AG04450 (cell line): ENCODE results near the gene IFI27. TPM values are rescaled to one million over a fixed set of nuclear protein-coding genes. Genes with fewer than 3 reads are reported as not detected.

Experiments
- CTCF ChIA-PET: fragments of 300-600, 350-600 bp; formaldehyde crosslinking; extraction: SDS; loops from one replicate; lab custom pipeline; 2022; ENCODE audit warnings: antibody characterized with exemption, inconsistent platforms; lab: Charles Lee
- POLR2A ChIA-PET: fragments of 350-600 bp; formaldehyde crosslinking; extraction: SDS; loops from one replicate; lab custom pipeline; 2021; ENCODE audit warnings: antibody characterized with exemption, inconsistent platforms; lab: Yijun Ruan, JAX
- DNase-seq: peaks from one replicate; pipeline ENCODE4 v3.0.0-alpha.2; 2011; ENCODE audit warnings: low read depth, low spot score
- H3K27ac ChIP-seq: one replicate; pipeline ENCODE4 v1.5.1; 2012; ENCODE audit warnings: low read depth, low read length, control low read depth
- H3K27me3 ChIP-seq: one replicate; pipeline ENCODE4 v1.6.0; 2012; ENCODE audit warnings: low read length; ENCODE audit not compliant: control insufficient read depth, insufficient read depth
- H3K4me3 ChIP-seq: 2 replicates; pipeline ENCODE4 v1.5.1; 2011; ENCODE audit warnings: mild to moderate bottlenecking, low read depth, low read length, control low read depth
- H3K9me3 ChIP-seq: 2 replicates; pipeline ENCODE4 v1.5.1; 2012; ENCODE audit warnings: low read length; ENCODE audit not compliant: control insufficient read depth, insufficient read depth
- polyA plus RNA-seq: library from polyadenylated mRNA; depleted of rRNA; stranded (reverse); fragments of >200 nt; gene quantifications from 2 replicates; pipeline ENCODE4 v1.2.3, GENCODE V29; 2011
- TF ChIP-seq, protein P1 (sequence below): IDR thresholded peaks from 2 replicates; pipeline ENCODE4 v1.5.1; 2011; ENCODE audit warnings: low read depth, low read length, control low read depth, inconsistent platforms

Gene IFI27
- polyA plus RNA-seq, 1 experiment, result 1.4 TPM

DNA sequence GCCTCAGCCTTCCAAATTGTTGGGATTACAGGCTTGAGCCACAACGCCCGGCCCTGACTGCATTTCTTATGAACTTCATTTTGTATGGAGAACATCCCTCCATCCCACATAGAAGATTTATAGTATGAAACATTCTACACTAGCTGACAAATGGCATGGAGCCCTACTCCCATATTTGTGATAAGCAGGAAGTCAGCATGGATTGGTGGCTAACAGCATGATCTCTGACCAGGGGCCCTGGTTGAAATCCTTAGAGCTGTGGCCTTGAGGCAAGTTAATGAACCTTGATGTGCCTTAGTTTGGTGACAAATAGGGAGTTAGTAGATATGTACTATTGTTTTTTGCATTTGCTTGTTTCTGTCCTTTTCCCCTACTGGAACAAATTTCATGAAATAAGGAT, 17.1 kb upstream of the IFI27 start:
- no peaks in the 10 kb centered on the region for H3K27me3 ChIP-seq
- TF ChIP-seq, protein P1, sequence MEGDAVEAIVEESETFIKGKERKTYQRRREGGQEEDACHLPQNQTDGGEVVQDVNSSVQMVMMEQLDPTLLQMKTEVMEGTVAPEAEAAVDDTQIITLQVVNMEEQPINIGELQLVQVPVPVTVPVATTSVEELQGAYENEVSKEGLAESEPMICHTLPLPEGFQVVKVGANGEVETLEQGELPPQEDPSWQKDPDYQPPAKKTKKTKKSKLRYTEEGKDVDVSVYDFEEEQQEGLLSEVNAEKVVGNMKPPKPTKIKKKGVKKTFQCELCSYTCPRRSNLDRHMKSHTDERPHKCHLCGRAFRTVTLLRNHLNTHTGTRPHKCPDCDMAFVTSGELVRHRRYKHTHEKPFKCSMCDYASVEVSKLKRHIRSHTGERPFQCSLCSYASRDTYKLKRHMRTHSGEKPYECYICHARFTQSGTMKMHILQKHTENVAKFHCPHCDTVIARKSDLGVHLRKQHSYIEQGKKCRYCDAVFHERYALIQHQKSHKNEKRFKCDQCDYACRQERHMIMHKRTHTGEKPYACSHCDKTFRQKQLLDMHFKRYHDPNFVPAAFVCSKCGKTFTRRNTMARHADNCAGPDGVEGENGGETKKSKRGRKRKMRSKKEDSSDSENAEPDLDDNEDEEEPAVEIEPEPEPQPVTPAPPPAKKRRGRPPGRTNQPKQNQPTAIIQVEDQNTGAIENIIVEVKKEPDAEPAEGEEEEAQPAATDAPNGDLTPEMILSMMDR, result no peak
- ChIA-PET POLR2A (no interaction called here), CTCF (interaction anchor here (1.2 kb wide), 2 partner anchors 39 to 43 kb away, joined by 3 read pairs; no protein-coding TSS in a partner anchor)
- no peaks in the 10 kb centered on the region for H3K9me3 ChIP-seq
- DNase-seq, result no peak
- no peak overlapping the region for H3K4me3 ChIP-seq
- H3K27ac ChIP-seq, result no peak overlapping the region

DNA sequence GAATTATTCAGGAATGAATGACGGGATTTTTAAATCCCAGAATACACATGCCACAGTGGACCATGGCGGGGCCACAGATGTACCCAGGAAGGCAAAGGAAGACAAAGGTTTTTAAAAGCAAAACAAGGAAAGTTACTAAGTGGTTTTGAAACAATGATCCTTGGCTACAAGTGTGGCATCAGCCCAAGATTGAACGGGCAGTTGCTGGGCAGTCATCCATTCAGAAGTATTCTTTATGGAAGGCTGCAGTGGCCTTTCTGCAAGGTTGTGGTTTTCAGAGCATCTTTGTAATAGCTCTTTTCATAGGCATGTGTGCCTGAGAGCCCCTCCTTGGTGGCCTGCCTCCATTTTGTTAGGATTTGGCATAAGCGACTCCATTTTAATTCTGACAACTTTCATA, 13.4 kb upstream of the IFI27 start:
- no peak for DNase-seq
- no peak overlapping the region for H3K4me3 ChIP-seq
- TF ChIP-seq, protein P1, result no peak
- POLR2A ChIA-PET, result no interaction called here
- H3K27me3 ChIP-seq, result no peaks in the 10 kb centered on the region
- no peaks in the 10 kb centered on the region for H3K9me3 ChIP-seq
- CTCF ChIA-PET, result interaction anchor here (0.6 to 2.1 kb wide), 3 partner anchors 10 to 144 kb away, joined by 3 to 7 read pairs (median 4); no protein-coding TSS in a partner anchor
- no peak overlapping the region for H3K27ac ChIP-seq

DNA sequence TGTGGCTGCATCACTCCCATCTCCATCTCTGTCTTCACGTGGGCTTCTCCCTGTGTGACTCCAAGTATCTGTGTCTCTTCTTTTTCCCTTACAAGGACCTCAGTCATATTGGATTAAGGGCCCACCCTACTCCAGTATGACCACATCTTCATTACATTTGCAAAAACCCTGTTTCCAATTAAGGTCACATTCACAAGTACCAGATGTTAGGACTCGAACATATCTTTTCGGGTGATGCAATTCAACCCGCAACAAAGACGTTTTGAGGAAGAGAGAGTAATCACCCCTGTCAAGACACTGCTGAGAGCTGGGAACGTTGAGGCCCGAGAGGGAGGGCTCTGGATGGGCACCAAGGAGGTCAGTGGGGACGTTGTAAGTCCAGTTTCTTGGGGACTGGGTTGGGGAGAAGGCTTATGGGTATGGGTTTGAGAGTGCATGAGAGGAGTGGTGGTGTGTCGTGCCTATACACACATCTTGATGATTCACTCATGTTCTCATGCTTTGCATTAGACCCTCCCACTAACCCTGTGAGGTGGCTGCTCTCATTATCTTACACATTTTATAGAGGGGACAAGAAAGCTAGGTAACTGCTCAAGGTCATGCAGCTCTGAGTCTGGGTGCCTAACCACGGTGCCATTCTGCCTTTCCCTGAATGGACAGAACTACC, 12.1 kb upstream of the IFI27 start:
- TF ChIP-seq, protein P1, result no peak
- Histone ChIP-seq H3K27me3 (no peaks in the 10 kb centered on the region), H3K27ac (no peak overlapping the region), H3K9me3 (no peaks in the 10 kb centered on the region), H3K4me3 (no peak overlapping the region)
- ChIA-PET CTCF (interaction anchor here (1.3 to 1.7 kb wide), 2 partner anchors 63 to 443 kb away, joined by 3 to 6 read pairs; no protein-coding TSS in a partner anchor), POLR2A (no interaction called here)
- no peak for DNase-seq

DNA sequence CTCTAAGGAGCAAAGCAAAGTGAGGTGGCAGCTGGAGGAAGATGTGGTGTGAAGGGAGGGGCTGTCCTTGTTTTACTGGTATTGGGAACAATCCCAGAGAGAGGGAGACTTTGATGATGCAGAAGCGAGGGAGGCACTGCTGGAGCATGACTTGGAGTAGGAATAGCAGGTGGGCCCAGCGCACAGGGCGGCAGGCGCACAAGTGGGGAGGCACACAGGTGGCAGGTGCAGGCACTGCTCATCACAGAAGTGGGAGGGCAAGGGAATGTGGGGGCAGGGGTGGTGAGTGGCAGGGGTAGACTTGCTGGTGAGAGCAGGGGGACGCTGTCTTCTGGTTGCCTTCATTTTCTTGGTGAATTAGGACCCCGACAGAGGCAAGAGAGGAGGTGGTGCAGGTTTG, 11.5 kb upstream of the IFI27 start:
- CTCF ChIA-PET, result interaction anchor here (1.3 to 1.7 kb wide), 2 partner anchors 63 to 444 kb away, joined by 3 to 6 read pairs; no protein-coding TSS in a partner anchor

More for the DNA sequence above, 11.5 kb upstream of the IFI27 start:
- H3K27me3 ChIP-seq, result no peaks in the 10 kb centered on the region
- H3K27ac ChIP-seq, result no peak overlapping the region
- TF ChIP-seq, protein P1, result no peak
- POLR2A ChIA-PET, result no interaction called here
- H3K9me3 ChIP-seq, result no peaks in the 10 kb centered on the region
- no peak for DNase-seq
- H3K4me3 ChIP-seq, result no peak overlapping the region
